B cell (primary cell): ENCODE results near the gene ADGRE2. TPM values are rescaled to one million over a fixed set of nuclear protein-coding genes. Genes with fewer than 3 reads are reported as not detected.

Experiments used
- ATAC-seq: fragments of 200-7000 bp; cut with Tn5 transposase; one replicate; pipeline ENCODE4 v1.10.0; 2021; ENCODE audit warnings: low read depth, mild to moderate bottlenecking, moderate number of reproducible peaks, moderate library complexity
- CTCF ChIA-PET: fragments of 350-600 bp; sonication (Branson Sonifier 250); formaldehyde crosslinking; loops from one replicate; lab custom pipeline; 2021; ENCODE audit warnings: antibody characterized with exemption, inconsistent platforms; lab: Charles Lee
- POLR2A ChIA-PET: fragments of 350-600 bp; sonication (Branson Sonifier 250); formaldehyde crosslinking; loops from one replicate; lab custom pipeline; 2021; ENCODE audit warnings: antibody characterized with exemption; lab: Charles Lee
- DNase-seq: peaks from one replicate; pipeline ENCODE4 v3.0.0; 2013
- H2AFZ ChIP-seq: 2 replicates; pipeline ENCODE4 v1.6.1; 2012; ENCODE audit warnings: mild to moderate bottlenecking, low read depth, low read length; ENCODE audit not compliant: insufficient read depth, poor library complexity, severe bottlenecking
- H3K27ac ChIP-seq, 2 donors: 1 replicate in 1 of 2; 2 replicates in 1 of 2; pipeline ENCODE4 v1.5.1; 2012 to 2013; ENCODE audit warnings: low read length in 2 of 2, mild to moderate bottlenecking in 2 of 2, moderate library complexity in 1 of 2
- H3K27me3 ChIP-seq, 4 experiments: fragments of 200-600 bp in 1 of 4; sonication (generic) in 1 of 4; replicated peaks in 1 of 4; 1 replicate in 2 of 4; 2 replicates in 2 of 4; pipeline versions ENCODE4 v1.6.1 to v1.7.0; 2013 to 2016; ENCODE audit warnings: low read length in 3 of 4, mild to moderate bottlenecking in 2 of 4, mixed read lengths in 1 of 4, moderate library complexity in 1 of 4; ENCODE audit not compliant: insufficient read depth in 4 of 4, control insufficient read depth in 3 of 4; ENCODE audit errors: control extremely low read depth in 1 of 4
- H3K36me3 ChIP-seq, 2 experiments: replicated peaks in 1 of 2; 1 replicate in 1 of 2; 2 replicates in 1 of 2; pipeline versions ENCODE4 v1.6.1 to v1.7.1; 2013; ENCODE audit warnings: low read length in 1 of 2; ENCODE audit not compliant: insufficient read depth in 2 of 2, control insufficient read depth in 1 of 2; ENCODE audit errors: control extremely low read depth in 1 of 2, extremely low read depth in 1 of 2
- H3K4me1 ChIP-seq, 2 donors: fragments of 200-600 bp in 1 of 2; sonication (generic) in 1 of 2; 1 replicate in 1 of 2; 2 replicates in 1 of 2; pipeline versions ENCODE4 v1.5.1 to v1.6.1; 2013 to 2017; ENCODE audit warnings: low read length in 2 of 2; ENCODE audit not compliant: control insufficient read depth in 2 of 2, insufficient read depth in 2 of 2
- H3K4me2 ChIP-seq: replicated peaks from 2 replicates; pipeline ENCODE3; 2012; ENCODE audit warnings: mild to moderate bottlenecking, low read depth, low read length; ENCODE audit not compliant: poor library complexity, severe bottlenecking
- H3K4me3 ChIP-seq, 5 experiments: fragments of 200-600 bp in 1 of 5; sonication (generic) in 1 of 5; 1 replicate in 3 of 5; 2 replicates in 2 of 5; pipeline versions ENCODE4 v1.5.1 to v1.7.0; 2011 to 2016; ENCODE audit warnings: low read length in 4 of 5, mild to moderate bottlenecking in 4 of 5, low read depth in 2 of 5, control low read depth in 1 of 5, moderate library complexity in 1 of 5; ENCODE audit not compliant: insufficient read depth in 1 of 5; ENCODE audit errors: control extremely low read depth in 1 of 5, extremely low read depth in 1 of 5
- H3K79me2 ChIP-seq: fragments of 200-600 bp; sonication (generic); one replicate; pipeline ENCODE4 v1.6.0; 2016; ENCODE audit warnings: low read length; ENCODE audit not compliant: control insufficient read depth, insufficient read depth
- H3K9ac ChIP-seq: fragments of 200-600 bp; sonication (generic); 2 replicates; pipeline ENCODE4 v1.6.1; 2017; ENCODE audit warnings: mild to moderate bottlenecking, low read length, moderate library complexity
- H3K9me3 ChIP-seq, 3 donors: one replicate each; pipeline versions ENCODE4 v1.6.1 to v1.7.1; 2013; ENCODE audit warnings: low read length in 2 of 3; ENCODE audit not compliant: control insufficient read depth in 2 of 3, insufficient read depth in 1 of 3; ENCODE audit errors: control extremely low read depth in 1 of 3
- H4K20me1 ChIP-seq: 2 replicates; pipeline ENCODE4 v1.6.0; 2012; ENCODE audit warnings: mild to moderate bottlenecking, low read length; ENCODE audit not compliant: insufficient read depth, control insufficient read depth, poor library complexity, severe bottlenecking
- H3K27ac Mint-ChIP-seq: one replicate; pipeline ENCODE4 v1.8.0; 2021; ENCODE audit warnings: mixed read lengths
- H3K27me3 Mint-ChIP-seq: one replicate; pipeline ENCODE4 v1.8.0; 2021; ENCODE audit warnings: mixed read lengths
- H3K4me1 Mint-ChIP-seq: one replicate; pipeline ENCODE4 v1.8.0; 2021; ENCODE audit warnings: mixed read lengths
- H3K4me3 Mint-ChIP-seq: one replicate; pipeline ENCODE4 v1.8.0; 2021; ENCODE audit warnings: mixed read lengths
- H3K9me3 Mint-ChIP-seq: one replicate; pipeline ENCODE4 v1.8.0; 2022; ENCODE audit warnings: mixed read lengths; ENCODE audit not compliant: insufficient read depth
- EZH2 ChIP-seq: IDR thresholded peaks from 2 replicates; pipeline ENCODE4 v1.6.1; 2012; ENCODE audit warnings: borderline replicate concordance, low read depth, mild to moderate bottlenecking, moderate library complexity, low read length; ENCODE audit not compliant: insufficient read depth, poor library complexity, severe bottlenecking
- WGBS: methylation state at CpG from one replicate; pipeline ENCODE4 v1.1.5; 2013; ENCODE audit warnings: missing lambda C conversion rate; ENCODE audit not compliant: insufficient coverage; 5-methylcytosine and 5-hydroxymethylcytosine counted together
- intact Hi-C: fragments of 100-400 bp; cut with micrococcal nuclease; formaldehyde crosslinking; loops from one replicate; pipeline ENCODE4 v1.10.0; 2022
- polyA plus RNA-seq: library from polyadenylated mRNA; depleted of rRNA; stranded (reverse); fragments of >200 nt; gene quantifications from 2 replicates; pipeline ENCODE4 v1.2.3, GENCODE V29; 2012
- total RNA-seq, 2 donors: library from RNA; stranded (reverse); fragments of 120-200 nt in 1 of 2; gene quantifications; 1 replicate in 1 of 2; 2 replicates in 1 of 2; pipeline versions ENCODE4 v1.2.3 to v1.2.4, GENCODE V29; 2013 to 2022
- TF ChIP-seq, protein P1 (sequence below): fragments of 200-600 bp; IDR thresholded peaks from one replicate; pipeline ENCODE4 v1.8.0; 2022; ENCODE audit warnings: antibody characterized with exemption, mild to moderate bottlenecking

The ADGRE2 gene
- total and polyA plus RNA-seq, 2 donors (not counting 1 experiment from before 2014, with no cell fraction given), result 0.52 to 0.89 TPM

DNA sequence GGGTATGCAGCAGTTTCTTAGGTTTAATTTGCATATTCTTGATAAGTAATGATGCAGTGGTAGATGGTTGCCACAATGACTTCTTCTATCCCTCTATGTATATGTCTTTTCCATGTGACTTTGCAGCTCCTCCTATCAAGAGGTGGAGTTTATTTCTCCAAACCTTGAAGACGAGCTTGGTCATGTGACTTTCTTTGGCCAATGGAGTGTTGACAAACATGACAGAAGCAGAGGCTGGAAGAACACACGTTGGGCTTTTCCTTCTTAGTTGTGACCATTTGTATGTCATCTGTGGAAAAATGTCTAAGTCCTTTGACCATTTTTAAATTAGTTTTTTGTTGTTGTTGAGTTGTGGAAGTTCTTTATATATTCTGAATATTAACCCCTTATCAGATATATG is 56.2 kb downstream of the ADGRE2 start:
- ChIA-PET POLR2A (no interaction called here), CTCF (no interaction called here)
- DNase-seq, result no peak

DNA sequence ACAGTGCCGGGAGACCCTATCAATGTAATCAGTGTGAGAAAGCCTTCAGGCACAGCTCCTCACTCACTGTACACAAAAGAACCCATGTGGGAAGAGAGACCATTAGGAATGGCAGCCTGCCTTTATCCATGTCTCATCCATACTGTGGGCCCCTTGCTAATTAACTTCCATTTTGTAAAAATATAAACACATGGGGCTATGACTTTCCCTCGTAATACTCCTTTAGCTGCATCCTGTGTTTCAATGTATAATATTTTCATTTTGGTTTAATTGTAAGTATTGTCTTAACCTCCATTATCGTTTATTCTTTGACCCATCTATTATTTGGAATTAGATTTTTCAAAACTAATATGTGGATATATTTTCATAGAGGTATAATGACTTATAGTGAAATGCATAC is 59.2 kb downstream of the ADGRE2 start:
- Histone ChIP-seq H3K9me3 (peaks cover 17 to 74% (median 67%) of the 10 kb centered on the region in 3 donors), H3K27ac (no peak overlapping the region), H3K4me3 (no peak overlapping the region), H3K36me3 (peaks cover 12 to 48% of the 10 kb centered on the region in 2 experiments), H3K79me2 (no peaks in the 10 kb centered on the region), H3K27me3 (no peaks in the 10 kb centered on the region), H4K20me1 (no peaks in the 10 kb centered on the region), H2AFZ (no peak overlapping the region), H3K9ac (no peak overlapping the region), H3K4me1 (no peaks in the 10 kb centered on the region), H3K4me2 (no peak overlapping the region)
- Mint-ChIP-seq H3K9me3 (peaks cover 40% of the 10 kb centered on the region), H3K4me3 (no peak overlapping the region), H3K27ac (no peak overlapping the region), H3K27me3 (no peaks in the 10 kb centered on the region), H3K4me1 (no peaks in the 10 kb centered on the region)
- no peak for ATAC-seq
- no CpG with 5 or more reads among the region's 3 CpGs for WGBS
- no peak for DNase-seq
- intact Hi-C loops, result no loop called here
- TF ChIP-seq, protein P1, sequence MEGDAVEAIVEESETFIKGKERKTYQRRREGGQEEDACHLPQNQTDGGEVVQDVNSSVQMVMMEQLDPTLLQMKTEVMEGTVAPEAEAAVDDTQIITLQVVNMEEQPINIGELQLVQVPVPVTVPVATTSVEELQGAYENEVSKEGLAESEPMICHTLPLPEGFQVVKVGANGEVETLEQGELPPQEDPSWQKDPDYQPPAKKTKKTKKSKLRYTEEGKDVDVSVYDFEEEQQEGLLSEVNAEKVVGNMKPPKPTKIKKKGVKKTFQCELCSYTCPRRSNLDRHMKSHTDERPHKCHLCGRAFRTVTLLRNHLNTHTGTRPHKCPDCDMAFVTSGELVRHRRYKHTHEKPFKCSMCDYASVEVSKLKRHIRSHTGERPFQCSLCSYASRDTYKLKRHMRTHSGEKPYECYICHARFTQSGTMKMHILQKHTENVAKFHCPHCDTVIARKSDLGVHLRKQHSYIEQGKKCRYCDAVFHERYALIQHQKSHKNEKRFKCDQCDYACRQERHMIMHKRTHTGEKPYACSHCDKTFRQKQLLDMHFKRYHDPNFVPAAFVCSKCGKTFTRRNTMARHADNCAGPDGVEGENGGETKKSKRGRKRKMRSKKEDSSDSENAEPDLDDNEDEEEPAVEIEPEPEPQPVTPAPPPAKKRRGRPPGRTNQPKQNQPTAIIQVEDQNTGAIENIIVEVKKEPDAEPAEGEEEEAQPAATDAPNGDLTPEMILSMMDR, result no peak
- POLR2A ChIA-PET, result interaction anchor here (0.5 kb wide), 1 partner anchor 40 kb away, joined by 5 read pairs; no protein-coding TSS in a partner anchor
- CTCF ChIA-PET, result no interaction called here

More for the DNA sequence above, 56.2 kb downstream of the ADGRE2 start:
- Mint-ChIP-seq H3K27me3 (no peaks in the 10 kb centered on the region), H3K4me3 (no peak overlapping the region), H3K27ac (no peak overlapping the region), H3K4me1 (no peaks in the 10 kb centered on the region), H3K9me3 (peaks cover 42% of the 10 kb centered on the region)
- no peak overlapping the region for H3K4me2 ChIP-seq
- no peak overlapping the region for H2AFZ ChIP-seq
- peaks cover 8 to 21% of the 10 kb centered on the region in 2 experiments for H3K36me3 ChIP-seq
- peaks cover 17 to 75% (median 57%) of the 10 kb centered on the region in 3 donors for H3K9me3 ChIP-seq
- ATAC-seq, result no peak
- no peaks in the 10 kb centered on the region for H3K4me1 ChIP-seq
- TF ChIP-seq, protein P1, result no peak
- TF ChIP-seq EZH2, result no peak
- H3K9ac ChIP-seq, result no peak overlapping the region
- WGBS, result 100% methylated on average over 1 of the region's 2 CpGs
- H3K79me2 ChIP-seq, result no peaks in the 10 kb centered on the region
- no peaks in the 10 kb centered on the region for H4K20me1 ChIP-seq
- H3K4me3 ChIP-seq, result no peak overlapping the region
- intact Hi-C loops, result no loop called here
- H3K27me3 ChIP-seq, result no peaks in the 10 kb centered on the region
- H3K27ac ChIP-seq, result no peak overlapping the region
